SJSA1 (cell line): Measurements from ENCODE around the gene LGI4. TPM values are rescaled to one million over a fixed set of nuclear protein-coding genes. Genes with fewer than 3 reads are reported as not detected.

ENCODE experiments used
- DNase-seq, 2 experiments: peaks; one replicate each; pipeline ENCODE4 v3.0.0-alpha.2; 2015 to 2020; ENCODE audit warnings: low spot score in 2 of 2, low read depth in 1 of 2
- H3K27ac ChIP-seq: fragments of 250-450 bp; sonication (Bioruptor Pico); 2 replicates; pipeline ENCODE4 v1.5.1; 2020; ENCODE audit warnings: mild to moderate bottlenecking, moderate library complexity
- H3K27me3 ChIP-seq: fragments of 250-450 bp; sonication (Bioruptor Pico); replicated peaks from 2 replicates; pipeline ENCODE4 v1.5.1; 2020; ENCODE audit warnings: mild to moderate bottlenecking, moderate library complexity
- H3K36me3 ChIP-seq: fragments of 250-450 bp; sonication (Bioruptor Pico); 2 replicates; pipeline ENCODE4 v1.5.1; 2020; ENCODE audit warnings: mild to moderate bottlenecking
- H3K4me1 ChIP-seq: fragments of 250-450 bp; sonication (Bioruptor Pico); replicated peaks from 2 replicates; pipeline ENCODE4 v1.6.1; 2021; ENCODE audit warnings: mild to moderate bottlenecking
- H3K4me3 ChIP-seq: fragments of 250-450 bp; sonication (Bioruptor Pico); 2 replicates; pipeline ENCODE4 v1.5.1; 2020; ENCODE audit warnings: mild to moderate bottlenecking
- H3K9me3 ChIP-seq: fragments of 250-450 bp; sonication (Bioruptor Pico); replicated peaks from 2 replicates; pipeline ENCODE4 v1.5.1; 2020; ENCODE audit warnings: mild to moderate bottlenecking
- total RNA-seq: library from RNA; depleted of rRNA; stranded (reverse); fragments of >200 nt; shearing (Covaris generic); gene quantifications from 2 replicates; pipeline ENCODE4 v1.2.3, GENCODE V29; 2014; rRNA removed

The LGI4 gene
- total RNA-seq, 1 experiment from 2014 or later, result not detected

- Histone ChIP-seq H3K27ac (no peak overlapping the region), H3K27me3 (no peaks in the 10 kb centered on the region), H3K9me3 (peaks cover 4% of the 10 kb centered on the region), H3K36me3 (no peaks in the 10 kb centered on the region; the same call in 1 of the 2 replicates), H3K4me1 (no peaks in the 10 kb centered on the region), H3K4me3 (no peak overlapping the region)
- no peak for DNase-seq
These were observed 53.7 kb downstream of the LGI4 start for GRCh38 chr19:35081201-35081600.

DNA sequence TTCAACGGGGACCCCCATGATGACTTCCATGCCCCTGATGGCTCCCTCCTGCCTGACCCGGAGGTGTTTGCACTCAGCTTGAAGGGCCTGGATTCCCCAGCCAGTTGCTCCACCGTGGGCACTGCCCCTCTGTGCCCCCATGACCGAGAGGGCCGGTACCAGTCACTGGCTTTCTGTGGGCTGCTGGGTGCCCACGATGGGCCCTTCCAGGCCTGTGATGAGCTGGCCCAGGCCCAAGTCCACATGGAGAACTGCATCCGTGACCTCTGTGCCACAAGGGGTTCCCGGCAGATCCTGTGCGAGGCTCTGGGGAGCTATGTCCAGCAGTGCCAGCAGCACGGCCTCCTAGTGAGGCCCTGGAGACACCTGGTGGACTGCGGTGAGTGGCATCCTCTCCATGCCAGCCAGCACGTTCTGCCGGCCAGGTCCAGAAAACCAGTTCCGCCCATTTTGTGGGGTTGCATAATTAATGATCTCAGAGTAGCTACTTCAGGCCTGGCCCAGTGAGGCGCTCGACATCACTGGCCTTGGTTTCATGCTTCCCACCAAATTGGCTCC lies 54.2 kb downstream of the LGI4 start:
- H3K4me3 ChIP-seq, result no peak overlapping the region
- H3K4me1 ChIP-seq, result no peaks in the 10 kb centered on the region
- H3K36me3 ChIP-seq, result no peaks in the 10 kb centered on the region; the same call in 1 of the 2 replicates
- no peak overlapping the region for H3K27ac ChIP-seq
- no peaks in the 10 kb centered on the region for H3K27me3 ChIP-seq
- no peak for DNase-seq
- peaks cover 4% of the 10 kb centered on the region for H3K9me3 ChIP-seq

- DNase-seq, result no peak
- Histone ChIP-seq H3K36me3 (no peaks in the 10 kb centered on the region; the same call in 1 of the 2 replicates), H3K27ac (no peak overlapping the region), H3K27me3 (no peaks in the 10 kb centered on the region), H3K9me3 (peaks cover 4% of the 10 kb centered on the region), H3K4me1 (no peaks in the 10 kb centered on the region), H3K4me3 (no peak overlapping the region)
These were observed 55.0 kb downstream of the LGI4 start for GRCh38 chr19:35079826-35080225.

DNA sequence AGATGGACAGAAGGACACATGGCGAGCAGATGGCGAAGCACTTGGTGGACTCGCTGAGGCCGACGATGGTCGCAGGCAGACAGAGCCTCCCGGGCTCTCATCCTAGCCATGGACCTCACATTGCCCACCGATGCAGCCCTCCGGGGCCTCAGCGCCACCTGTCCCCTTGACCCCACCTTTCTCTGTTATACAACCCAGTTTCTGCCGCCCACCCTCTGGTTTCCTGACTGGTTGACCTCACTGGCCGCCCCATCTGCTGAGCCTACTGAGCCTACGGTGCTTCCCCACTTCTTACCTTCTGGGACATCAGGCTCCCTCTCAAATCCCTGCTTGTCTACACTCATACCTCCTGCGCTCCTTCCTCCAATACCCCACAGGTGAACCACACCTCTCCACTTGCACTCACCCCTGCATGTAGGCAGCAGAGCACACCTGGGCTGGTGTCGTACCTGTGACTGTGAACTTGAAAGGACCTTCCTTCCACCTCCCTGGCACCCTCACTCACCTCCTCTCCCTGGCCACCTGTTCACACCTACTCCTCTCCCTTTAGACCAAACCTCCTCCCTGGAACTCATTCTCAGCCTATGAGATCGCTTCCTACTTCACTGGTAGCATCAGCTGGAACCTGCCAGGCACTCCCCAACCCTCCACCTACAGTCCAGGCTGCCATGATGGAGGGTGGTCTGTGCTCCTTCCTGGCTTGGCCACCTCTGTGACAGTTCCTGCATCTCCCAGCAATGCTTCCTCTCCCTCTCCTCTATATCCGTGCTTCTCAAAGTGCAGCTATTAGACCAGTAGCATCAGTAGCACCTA lies 57.2 kb downstream of the LGI4 start:
- no peaks in the 10 kb centered on the region for H3K4me1 ChIP-seq
- no peaks in the 10 kb centered on the region; the same call in 1 of the 2 replicates for H3K36me3 ChIP-seq
- DNase-seq, result no peak

DNA sequence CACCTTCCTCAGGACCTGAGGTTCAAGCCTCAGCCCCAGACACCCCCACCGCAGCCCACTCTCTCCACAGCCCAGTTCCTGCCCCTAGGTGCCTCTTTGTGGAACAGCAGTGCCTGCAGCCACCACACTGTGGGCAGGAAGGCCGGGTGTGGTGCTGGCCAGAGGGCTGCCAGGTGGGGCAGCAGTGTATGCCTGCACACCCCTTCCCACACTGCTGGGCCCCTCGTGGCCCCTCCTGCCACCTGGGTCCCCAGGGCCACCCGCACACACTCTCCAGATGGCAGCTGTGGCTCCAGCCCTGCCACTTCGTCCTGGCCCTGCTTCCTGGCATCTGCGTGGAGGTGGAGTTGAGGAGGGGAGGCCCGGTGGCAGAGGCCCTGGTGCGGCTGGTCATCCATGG lies 58.2 kb downstream of the LGI4 start:
- H3K27me3 ChIP-seq, result no peaks in the 10 kb centered on the region
- H3K4me1 ChIP-seq, result no peaks in the 10 kb centered on the region
- no peak overlapping the region for H3K27ac ChIP-seq
- no peak overlapping the region for H3K4me3 ChIP-seq
- no peaks in the 10 kb centered on the region for H3K9me3 ChIP-seq
- H3K36me3 ChIP-seq, result no peaks in the 10 kb centered on the region
- no peak for DNase-seq

More for the DNA sequence above, 57.2 kb downstream of the LGI4 start:
- H3K27me3 ChIP-seq, result no peaks in the 10 kb centered on the region
- H3K4me3 ChIP-seq, result no peak overlapping the region
- H3K9me3 ChIP-seq, result peaks cover 3% of the 10 kb centered on the region
- H3K27ac ChIP-seq, result no peak overlapping the region

GRCh38 chr19:35076026-35076370 lies 58.9 kb downstream of the LGI4 start:
- H3K9me3 ChIP-seq, result no peaks in the 10 kb centered on the region
- no peak for DNase-seq

GRCh38 chr19:35075202-35076025 lies 59.4 kb downstream of the LGI4 start:
- Histone ChIP-seq H3K4me3 (no peak overlapping the region), H3K9me3 (0 out of 2 replicates have a peak, but pooled peaks cover 3% of the 10 kb centered on the region), H3K36me3 (no peaks in the 10 kb centered on the region), H3K27me3 (no peaks in the 10 kb centered on the region), H3K4me1 (no peaks in the 10 kb centered on the region), H3K27ac (no peak overlapping the region)
- DNase-seq, result no peak

More at GRCh38 chr19:35076026-35076370, 58.9 kb downstream of the LGI4 start:
- Histone ChIP-seq H3K27me3 (no peaks in the 10 kb centered on the region), H3K4me3 (no peak overlapping the region), H3K4me1 (no peaks in the 10 kb centered on the region), H3K27ac (no peak overlapping the region), H3K36me3 (no peaks in the 10 kb centered on the region)

Other genes starting within 250 kb of the LGI4 start
- gene ZNF30, start 208.2 kb downstream of the LGI4 start, total RNA-seq, result 2.8 and 4.3 TPM in 2 replicates
- gene ZNF792, start 170.8 kb downstream of the LGI4 start, total RNA-seq, result 2.9 and 4.8 TPM in 2 replicates
- 14.0 and 21.6 TPM in 2 replicates for gene GRAMD1A, start 134.7 kb downstream of the LGI4 start, total RNA-seq
- 2.9 and 4.0 TPM in 2 replicates for gene SCN1B, start 104.6 kb downstream of the LGI4 start, total RNA-seq
- gene HPN, start 93.3 kb downstream of the LGI4 start, total RNA-seq, result not detected in 2 replicates
- not detected in 2 replicates for gene FXYD3, start 19.2 kb downstream of the LGI4 start, total RNA-seq
- not detected in 2 replicates for gene FXYD1, start 3.8 kb upstream of the LGI4 start, total RNA-seq
- gene FXYD7, start 8.2 kb upstream of the LGI4 start, total RNA-seq, result not detected in 2 replicates
- 32.9 and 42.6 TPM in 2 replicates for gene FXYD5, start 19.7 kb upstream of the LGI4 start, total RNA-seq
- gene FAM187B, start 93.7 kb upstream of the LGI4 start, total RNA-seq, result not detected in 2 replicates
- 2.0 TPM in 1 of 2 replicates, not detected in the other for gene LSR, start 113.9 kb upstream of the LGI4 start, total RNA-seq
- 42.9 and 60.3 TPM in 2 replicates for gene USF2, start 133.9 kb upstream of the LGI4 start, total RNA-seq
- gene HAMP, start 147.5 kb upstream of the LGI4 start, total RNA-seq, result not detected in 2 replicates
- 0.50 TPM in 1 of 2 replicates, not detected in the other for gene MAG, start 157.1 kb upstream of the LGI4 start, total RNA-seq
- 0.03 and 0.21 TPM in 2 replicates for gene CD22, start 194.1 kb upstream of the LGI4 start, total RNA-seq
- gene FFAR1, start 212.8 kb upstream of the LGI4 start, total RNA-seq, result not detected in 2 replicates
- gene FFAR3, start 223.4 kb upstream of the LGI4 start, total RNA-seq, result not detected in 2 replicates
- not detected in 2 replicates for gene GPR42, start 236.0 kb upstream of the LGI4 start, total RNA-seq